GM12878 (cell line): Measurements from ENCODE around the gene SLC36A1. TPM values are rescaled to one million over a fixed set of nuclear protein-coding genes. Genes with fewer than 3 reads are reported as not detected.

Source experiments
- CHD1 ChIP-seq: IDR thresholded peaks from 2 replicates; pipeline ENCODE4 v1.6.1; 2012; ENCODE audit warnings: low read depth, low read length, improper control_type of control experiment
- ESRRA ChIP-seq: IDR thresholded peaks from 2 replicates; pipeline ENCODE4 v1.6.1; 2012; ENCODE audit warnings: mild to moderate bottlenecking, low read length, improper control_type of control experiment
- HDAC6 ChIP-seq: fragments of 200-600 bp; sonication (generic); IDR thresholded peaks from one replicate; pipeline ENCODE4 v1.8.0; 2017; ENCODE audit warnings: antibody characterized with exemption; ENCODE audit not compliant: unreplicated experiment
- NBN ChIP-seq: fragments of 450-650 bp; IDR thresholded peaks from 2 replicates; pipeline ENCODE4 v1.6.1; 2016
- NFIC ChIP-seq: IDR thresholded peaks from 2 replicates; pipeline ENCODE4 v1.6.1; 2012; ENCODE audit warnings: low read depth, mild to moderate bottlenecking, inconsistent platforms, low read length, moderate library complexity
- NFYA ChIP-seq: IDR thresholded peaks from 2 replicates; pipeline ENCODE4 v1.6.1; 2011; ENCODE audit warnings: low read depth, mild to moderate bottlenecking, low read length, improper control_type of control experiment, borderline replicate concordance
- POLR2A ChIP-seq: IDR thresholded peaks from 2 replicates; pipeline ENCODE4 v1.6.1; 2011; ENCODE audit warnings: low read depth, mild to moderate bottlenecking, low read length
- POLR2AphosphoS5 ChIP-seq: IDR thresholded peaks from 2 replicates; pipeline ENCODE4 v1.6.1; 2011; ENCODE audit warnings: mild to moderate bottlenecking, low read length, inconsistent platforms
- SIN3A ChIP-seq: IDR thresholded peaks from 2 replicates; pipeline ENCODE4 v1.6.1; 2012; ENCODE audit warnings: low read depth, low read length, improper control_type of control experiment
- SKIL ChIP-seq: fragments of 450-650 bp; IDR thresholded peaks from 2 replicates; pipeline ENCODE4 v1.6.1; 2017; ENCODE audit warnings: mild to moderate bottlenecking, low read depth, inconsistent platforms; ENCODE audit not compliant: poor library complexity, severe bottlenecking
- SP1 ChIP-seq: IDR thresholded peaks from one replicate; pipeline ENCODE4 v1.6.1; 2011; ENCODE audit warnings: low read depth, low read length
- SUZ12 ChIP-seq: fragments of 200-600 bp; sonication (generic); IDR thresholded peaks from one replicate; pipeline ENCODE4 v1.6.1; 2018; ENCODE audit warnings: antibody characterized with exemption, mild to moderate bottlenecking; ENCODE audit not compliant: unreplicated experiment
- TCF7 ChIP-seq: IDR thresholded peaks from 2 replicates; pipeline ENCODE4 v1.6.1; 2014; ENCODE audit warnings: antibody characterized with exemption, borderline replicate concordance
- ZNF687 ChIP-seq: fragments of 450-650 bp; IDR thresholded peaks from 2 replicates; pipeline ENCODE4 v1.6.1; 2017; ENCODE audit warnings: mild to moderate bottlenecking, moderate library complexity
- polyA plus RNA-seq, 11 experiments: library from polyadenylated mRNA; depleted of rRNA in 4 of 11; unstranded in 6 of 11; stranded (reverse) in 5 of 11; fragments of >200 nt; fragmentation: Nextera tagmentation in 4 of 11; fragmentation: Illumina TruSeq in 1 of 11; extraction: Ambion mirVana in 4 of 11; extraction: Trizol in 1 of 11; gene quantifications; 1 replicate in 1 of 11; 2 replicates in 10 of 11; pipeline versions ENCODE4 v1.2.1 to v1.2.3, GENCODE V29; 2011 to 2016; ENCODE audit warnings: inconsistent platforms in 2 of 11, missing spikeins in 2 of 11, low read depth in 1 of 11
- total RNA-seq, 4 experiments: library from RNA; depleted of rRNA in 3 of 4; stranded (reverse); fragments of >200 nt in 3 of 4; fragmentation: Illumina TruSeq in 1 of 4; extraction: Trizol in 1 of 4; gene quantifications; 2 replicates each; pipeline versions ENCODE4 v1.2.1 to v1.2.3, GENCODE V29; 2013 to 2021
- TF ChIP-seq, protein P1 (sequence below): fragments of 450-650 bp; IDR thresholded peaks from 2 replicates; pipeline ENCODE4 v1.6.1; 2017; ENCODE audit warnings: borderline replicate concordance
- TF ChIP-seq, protein P2 (sequence below): IDR thresholded peaks from 2 replicates; pipeline ENCODE4 v1.6.1; 2011; ENCODE audit warnings: low read depth, low read length, improper control_type of control experiment, borderline replicate concordance
- TF ChIP-seq, protein P3 (sequence below): fragments of 450-650 bp; IDR thresholded peaks from 2 replicates; pipeline ENCODE4 v1.6.1; 2017; ENCODE audit warnings: mild to moderate bottlenecking, moderate library complexity

The SLC36A1 gene
- total and polyA plus RNA-seq, 10 of the 15 experiments (the other 5 are each of a cell fraction or from before 2014, with no cell fraction given): 0.50 to 8.2 (median 3.5) TPM

DNA sequence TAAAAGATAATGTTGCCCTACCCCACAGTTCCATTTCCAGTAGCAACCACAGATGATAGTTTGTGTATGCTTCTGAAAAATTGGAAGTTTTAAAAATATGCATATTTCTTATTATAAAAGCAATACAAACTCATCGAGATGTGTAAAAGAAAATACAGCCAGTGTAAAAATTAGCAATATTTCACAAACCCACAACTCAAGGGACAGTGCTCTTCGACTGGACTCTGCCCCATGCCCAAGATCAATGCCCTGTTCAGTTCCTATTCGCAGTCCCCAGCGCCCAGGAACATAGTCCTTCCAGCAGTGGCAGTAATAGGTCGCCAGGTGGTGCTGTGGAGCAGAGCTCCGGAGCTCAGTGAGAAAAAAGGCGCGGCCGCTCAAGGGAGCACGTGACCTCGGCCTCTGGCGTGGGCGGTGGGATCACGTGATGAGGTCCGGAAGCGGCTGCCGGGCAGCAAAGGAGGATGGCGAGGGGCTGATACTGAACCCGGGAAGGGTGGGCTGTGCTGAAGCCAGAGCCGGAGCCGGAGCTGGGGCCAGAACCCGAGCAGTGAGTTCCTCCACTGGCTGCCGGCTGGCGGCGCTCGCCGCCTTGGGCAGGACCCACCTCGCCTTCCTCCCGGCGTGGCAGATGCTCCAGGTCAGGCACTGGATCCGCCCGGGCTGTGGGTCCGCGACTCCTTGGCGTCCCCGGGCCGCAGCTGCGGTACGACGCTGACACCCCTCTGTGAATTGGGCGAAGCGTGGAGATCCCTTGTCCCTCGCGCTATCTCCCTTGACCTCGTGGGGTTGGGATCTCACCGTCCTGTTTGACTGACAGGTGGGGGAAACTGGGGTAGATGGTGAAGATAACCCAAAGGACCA is at the start of gene SLC36A1 (continued):
- TF ChIP-seq POLR2A: peak; percentile 86
- no peak for TF ChIP-seq TCF7
- TF ChIP-seq ESRRA: no peak
- no peak for TF ChIP-seq HDAC6
- TF ChIP-seq, protein P1, sequence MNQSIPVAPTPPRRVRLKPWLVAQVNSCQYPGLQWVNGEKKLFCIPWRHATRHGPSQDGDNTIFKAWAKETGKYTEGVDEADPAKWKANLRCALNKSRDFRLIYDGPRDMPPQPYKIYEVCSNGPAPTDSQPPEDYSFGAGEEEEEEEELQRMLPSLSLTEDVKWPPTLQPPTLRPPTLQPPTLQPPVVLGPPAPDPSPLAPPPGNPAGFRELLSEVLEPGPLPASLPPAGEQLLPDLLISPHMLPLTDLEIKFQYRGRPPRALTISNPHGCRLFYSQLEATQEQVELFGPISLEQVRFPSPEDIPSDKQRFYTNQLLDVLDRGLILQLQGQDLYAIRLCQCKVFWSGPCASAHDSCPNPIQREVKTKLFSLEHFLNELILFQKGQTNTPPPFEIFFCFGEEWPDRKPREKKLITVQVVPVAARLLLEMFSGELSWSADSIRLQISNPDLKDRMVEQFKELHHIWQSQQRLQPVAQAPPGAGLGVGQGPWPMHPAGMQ: no peak
- TF ChIP-seq CHD1: no peak
- no peak for TF ChIP-seq NFYA
- TF ChIP-seq NFIC: no peak
- no peak for TF ChIP-seq SP1
- no peak for TF ChIP-seq SKIL
- peak; percentile 56; the same call in 1 of the 2 replicates for TF ChIP-seq NBN
- peak; percentile 69; the same call in 1 of the 2 replicates for TF ChIP-seq SIN3A
- TF ChIP-seq POLR2AphosphoS5: peak; percentile 69
- no peak for TF ChIP-seq SUZ12
- TF ChIP-seq ZNF687: 0 out of 2 replicates have a peak, but pooled peaks have one; percentile 33
- TF ChIP-seq, protein P2, sequence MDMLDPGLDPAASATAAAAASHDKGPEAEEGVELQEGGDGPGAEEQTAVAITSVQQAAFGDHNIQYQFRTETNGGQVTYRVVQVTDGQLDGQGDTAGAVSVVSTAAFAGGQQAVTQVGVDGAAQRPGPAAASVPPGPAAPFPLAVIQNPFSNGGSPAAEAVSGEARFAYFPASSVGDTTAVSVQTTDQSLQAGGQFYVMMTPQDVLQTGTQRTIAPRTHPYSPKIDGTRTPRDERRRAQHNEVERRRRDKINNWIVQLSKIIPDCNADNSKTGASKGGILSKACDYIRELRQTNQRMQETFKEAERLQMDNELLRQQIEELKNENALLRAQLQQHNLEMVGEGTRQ: peak; percentile 99
- TF ChIP-seq, protein P3, sequence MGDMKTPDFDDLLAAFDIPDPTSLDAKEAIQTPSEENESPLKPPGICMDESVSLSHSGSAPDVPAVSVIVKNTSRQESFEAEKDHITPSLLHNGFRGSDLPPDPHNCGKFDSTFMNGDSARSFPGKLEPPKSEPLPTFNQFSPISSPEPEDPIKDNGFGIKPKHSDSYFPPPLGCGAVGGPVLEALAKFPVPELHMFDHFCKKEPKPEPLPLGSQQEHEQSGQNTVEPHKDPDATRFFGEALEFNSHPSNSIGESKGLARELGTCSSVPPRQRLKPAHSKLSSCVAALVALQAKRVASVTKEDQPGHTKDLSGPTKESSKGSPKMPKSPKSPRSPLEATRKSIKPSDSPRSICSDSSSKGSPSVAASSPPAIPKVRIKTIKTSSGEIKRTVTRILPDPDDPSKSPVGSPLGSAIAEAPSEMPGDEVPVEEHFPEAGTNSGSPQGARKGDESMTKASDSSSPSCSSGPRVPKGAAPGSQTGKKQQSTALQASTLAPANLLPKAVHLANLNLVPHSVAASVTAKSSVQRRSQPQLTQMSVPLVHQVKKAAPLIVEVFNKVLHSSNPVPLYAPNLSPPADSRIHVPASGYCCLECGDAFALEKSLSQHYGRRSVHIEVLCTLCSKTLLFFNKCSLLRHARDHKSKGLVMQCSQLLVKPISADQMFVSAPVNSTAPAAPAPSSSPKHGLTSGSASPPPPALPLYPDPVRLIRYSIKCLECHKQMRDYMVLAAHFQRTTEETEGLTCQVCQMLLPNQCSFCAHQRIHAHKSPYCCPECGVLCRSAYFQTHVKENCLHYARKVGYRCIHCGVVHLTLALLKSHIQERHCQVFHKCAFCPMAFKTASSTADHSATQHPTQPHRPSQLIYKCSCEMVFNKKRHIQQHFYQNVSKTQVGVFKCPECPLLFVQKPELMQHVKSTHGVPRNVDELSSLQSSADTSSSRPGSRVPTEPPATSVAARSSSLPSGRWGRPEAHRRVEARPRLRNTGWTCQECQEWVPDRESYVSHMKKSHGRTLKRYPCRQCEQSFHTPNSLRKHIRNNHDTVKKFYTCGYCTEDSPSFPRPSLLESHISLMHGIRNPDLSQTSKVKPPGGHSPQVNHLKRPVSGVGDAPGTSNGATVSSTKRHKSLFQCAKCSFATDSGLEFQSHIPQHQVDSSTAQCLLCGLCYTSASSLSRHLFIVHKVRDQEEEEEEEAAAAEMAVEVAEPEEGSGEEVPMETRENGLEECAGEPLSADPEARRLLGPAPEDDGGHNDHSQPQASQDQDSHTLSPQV: no peak
